Rectal smooth muscle tissue (tissue), 1 donor: Measurements from ENCODE around the gene TSC22D2.

Experiments
- H3K27ac ChIP-seq: one replicate; pipeline ENCODE4 v1.7.0; 2013; ENCODE audit warnings: low read depth, low read length, inconsistent platforms
- H3K27me3 ChIP-seq: one replicate; pipeline ENCODE4 v1.7.0; 2013; ENCODE audit warnings: low read length; ENCODE audit not compliant: control insufficient read depth, insufficient read depth
- H3K36me3 ChIP-seq: one replicate; pipeline ENCODE4 v1.7.0; 2013; ENCODE audit warnings: low read length; ENCODE audit not compliant: control insufficient read depth, insufficient read depth
- H3K4me1 ChIP-seq: one replicate; pipeline ENCODE4 v1.7.0; 2013; ENCODE audit warnings: low read length; ENCODE audit not compliant: control insufficient read depth, insufficient read depth
- H3K4me3 ChIP-seq: one replicate; pipeline ENCODE4 v1.7.0; 2013; ENCODE audit warnings: low read length
- H3K9ac ChIP-seq: one replicate; pipeline ENCODE4 v1.7.0; 2013; ENCODE audit warnings: low read length

The TSC22D2 gene

GRCh38 chr3:150408221-150409124 is at the start of gene TSC22D2:
TSS of gene TSC22D2 (plus strand) at chr3:150408298. CDS start at chr3:150409351, 1,053 bp downstream.
- Histone ChIP-seq H3K27me3 (no peaks in the 10 kb centered on the region), H3K4me1 (peaks cover 2% of the 10 kb centered on the region), H3K4me3 (peak within 1 kb of the TSS; percentile 100), H3K9ac (peak within 1 kb of the TSS; percentile 98), H3K36me3 (no peaks in the 10 kb centered on the region), H3K27ac (peak within 1 kb of the TSS; percentile 99)

- no peaks in the 10 kb centered on the region for H3K4me1 ChIP-seq
- no peak overlapping the region for H3K27ac ChIP-seq
- no peak overlapping the region for H3K9ac ChIP-seq
- no peaks in the 10 kb centered on the region for H3K27me3 ChIP-seq
- no peak overlapping the region for H3K4me3 ChIP-seq
- H3K36me3 ChIP-seq: no peaks in the 10 kb centered on the region
Measured at GRCh38 chr3:150359381-150359780, 48.7 kb upstream of the TSC22D2 start.

- no peak overlapping the region for H3K4me3 ChIP-seq
- no peaks in the 10 kb centered on the region for H3K36me3 ChIP-seq
- H3K9ac ChIP-seq: no peak overlapping the region
Measured at GRCh38 chr3:150360966-150361365, 47.1 kb upstream of the TSC22D2 start.

GRCh38 chr3:150362515-150363302 is 45.4 kb upstream of the TSC22D2 start:
- Histone ChIP-seq H3K27ac (no peak overlapping the region), H3K4me1 (no peaks in the 10 kb centered on the region), H3K9ac (no peak overlapping the region), H3K36me3 (no peaks in the 10 kb centered on the region), H3K4me3 (no peak overlapping the region), H3K27me3 (no peaks in the 10 kb centered on the region)

More at GRCh38 chr3:150360966-150361365, 47.1 kb upstream of the TSC22D2 start:
- Histone ChIP-seq H3K27me3 (no peaks in the 10 kb centered on the region), H3K4me1 (no peaks in the 10 kb centered on the region), H3K27ac (no peak overlapping the region)

GRCh38 chr3:150363420-150363819 is 44.7 kb upstream of the TSC22D2 start:
- H3K4me1 ChIP-seq: no peaks in the 10 kb centered on the region
- H3K9ac ChIP-seq: no peak overlapping the region
- no peak overlapping the region for H3K4me3 ChIP-seq
- no peaks in the 10 kb centered on the region for H3K36me3 ChIP-seq
- H3K27me3 ChIP-seq: no peaks in the 10 kb centered on the region
- no peak overlapping the region for H3K27ac ChIP-seq

- Histone ChIP-seq H3K27me3 (no peaks in the 10 kb centered on the region), H3K27ac (no peak overlapping the region), H3K4me3 (no peak overlapping the region), H3K36me3 (no peaks in the 10 kb centered on the region), H3K4me1 (peaks cover under 1% of the 10 kb centered on the region), H3K9ac (no peak overlapping the region)
Measured at GRCh38 chr3:150365132-150365604, 42.9 kb upstream of the TSC22D2 start.

GRCh38 chr3:150367757-150368156 is 40.3 kb upstream of the TSC22D2 start:
- Histone ChIP-seq H3K36me3 (no peaks in the 10 kb centered on the region), H3K4me1 (peaks cover 19% of the 10 kb centered on the region), H3K4me3 (no peak overlapping the region), H3K27ac (no peak overlapping the region), H3K27me3 (no peaks in the 10 kb centered on the region), H3K9ac (no peak overlapping the region)

GRCh38 chr3:150370122-150370602 is 37.9 kb upstream of the TSC22D2 start:
- Histone ChIP-seq H3K27ac (peak overlapping the region; percentile 86), H3K4me3 (peak overlapping the region; percentile 55), H3K27me3 (no peaks in the 10 kb centered on the region), H3K4me1 (peaks cover 19% of the 10 kb centered on the region), H3K9ac (no peak overlapping the region), H3K36me3 (no peaks in the 10 kb centered on the region)

GRCh38 chr3:150370999-150371398 is 37.1 kb upstream of the TSC22D2 start:
- Histone ChIP-seq H3K36me3 (no peaks in the 10 kb centered on the region), H3K4me3 (no peak overlapping the region), H3K4me1 (peaks cover 19% of the 10 kb centered on the region), H3K9ac (no peak overlapping the region), H3K27me3 (no peaks in the 10 kb centered on the region), H3K27ac (peak overlapping the region; percentile 86)

GRCh38 chr3:150371741-150372254 is 36.3 kb upstream of the TSC22D2 start:
- no peaks in the 10 kb centered on the region for H3K27me3 ChIP-seq
- H3K36me3 ChIP-seq: no peaks in the 10 kb centered on the region
- H3K4me3 ChIP-seq: peak overlapping the region; percentile 40
- peak overlapping the region; percentile 86 for H3K27ac ChIP-seq
- peaks cover 19% of the 10 kb centered on the region for H3K4me1 ChIP-seq
- H3K9ac ChIP-seq: peak overlapping the region; percentile 8

GRCh38 chr3:150372320-150372719 is 35.8 kb upstream of the TSC22D2 start:
- Histone ChIP-seq H3K4me1 (peaks cover 19% of the 10 kb centered on the region), H3K27ac (peak overlapping the region; percentile 79), H3K27me3 (no peaks in the 10 kb centered on the region), H3K36me3 (no peaks in the 10 kb centered on the region), H3K9ac (no peak overlapping the region), H3K4me3 (no peak overlapping the region)

GRCh38 chr3:150372722-150373121 is 35.4 kb upstream of the TSC22D2 start:
- peak overlapping the region; percentile 79 for H3K27ac ChIP-seq
- H3K36me3 ChIP-seq: no peaks in the 10 kb centered on the region
- no peaks in the 10 kb centered on the region for H3K27me3 ChIP-seq
- no peak overlapping the region for H3K4me3 ChIP-seq
- peaks cover 19% of the 10 kb centered on the region for H3K4me1 ChIP-seq
- no peak overlapping the region for H3K9ac ChIP-seq
